NT2/D1 (cell line): ENCODE results near the gene NAP1L1.

ENCODE experiments used
- DNase-seq: peaks from one replicate; pipeline ENCODE4 v3.0.0-alpha.2; 2011; ENCODE audit warnings: low read depth, low spot score
- H3K27me3 ChIP-seq: 2 replicates; pipeline ENCODE4 v1.6.0; 2011; ENCODE audit warnings: mild to moderate bottlenecking; ENCODE audit not compliant: insufficient read length, insufficient read depth
- H3K36me3 ChIP-seq: 2 replicates; pipeline ENCODE4 v1.6.1; 2011; ENCODE audit warnings: mild to moderate bottlenecking, low read length, mixed read lengths; ENCODE audit not compliant: insufficient read depth, insufficient read length
- H3K4me1 ChIP-seq: 2 replicates; pipeline ENCODE4 v1.5.1; 2011; ENCODE audit not compliant: insufficient read depth, insufficient read length
- H3K4me3 ChIP-seq: 2 replicates; pipeline ENCODE4 v1.5.1; 2011; ENCODE audit warnings: low read depth; ENCODE audit not compliant: insufficient read length
- H3K9ac ChIP-seq: 2 replicates; pipeline ENCODE4 v1.6.0; 2011; ENCODE audit warnings: low read depth; ENCODE audit not compliant: insufficient read length
- H3K9me3 ChIP-seq: 2 replicates; pipeline ENCODE4 v1.5.1; 2011; ENCODE audit warnings: mild to moderate bottlenecking, low read length; ENCODE audit not compliant: insufficient read depth
- SUZ12 ChIP-seq: IDR thresholded peaks from 2 replicates; pipeline ENCODE4 v1.6.1; 2011; ENCODE audit not compliant: insufficient read length, insufficient read depth; ENCODE audit errors: extremely low read depth
- YY1 ChIP-seq: IDR thresholded peaks from 2 replicates; pipeline ENCODE4 v1.6.1; 2011; ENCODE audit not compliant: insufficient read length, insufficient read depth
- ZNF274 ChIP-seq: IDR thresholded peaks from 2 replicates; pipeline ENCODE4 v1.6.1; 2011; ENCODE audit warnings: mild to moderate bottlenecking, low read depth, low read length

The NAP1L1 gene

DNA sequence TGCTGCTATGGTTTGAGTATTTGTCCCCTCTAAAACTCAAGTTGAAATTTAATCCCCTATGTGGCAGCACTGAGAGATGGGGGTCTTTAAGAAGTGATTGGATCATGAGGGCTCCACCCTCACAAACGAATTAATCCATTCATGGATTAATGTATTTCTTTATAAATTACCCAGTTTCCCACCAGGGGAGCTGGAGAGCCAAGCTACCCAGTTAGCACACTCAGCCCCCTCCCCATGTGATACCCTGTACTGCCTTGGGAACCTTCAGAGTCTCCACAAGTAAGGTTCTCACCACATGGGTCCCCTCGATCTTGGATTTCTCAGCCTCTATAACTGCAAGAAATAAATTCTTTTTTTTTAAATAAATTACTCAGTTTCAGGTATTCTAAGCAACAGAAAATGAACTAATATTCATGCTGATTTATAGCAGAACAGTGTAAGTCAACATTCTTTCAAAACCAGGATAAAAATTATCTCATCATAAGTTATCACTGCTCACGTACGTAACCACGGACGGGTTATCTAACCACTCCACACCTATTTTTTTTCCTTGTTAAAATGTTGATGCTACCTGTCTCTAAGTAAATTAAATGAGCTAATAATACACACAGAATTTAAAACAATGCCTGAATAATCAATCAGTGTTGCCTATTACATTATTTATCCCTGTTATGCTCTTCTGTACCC, 3.6 kb downstream of the NAP1L1 start:
- Histone ChIP-seq H3K4me1 (peaks cover 3% of the 10 kb centered on the region), H3K36me3 (peaks cover 74% of the 10 kb centered on the region), H3K27me3 (no peaks in the 10 kb centered on the region), H3K9me3 (no peaks in the 10 kb centered on the region), H3K4me3 (peak overlapping the region; percentile 16), H3K9ac (peak overlapping the region; percentile 24)
- DNase-seq = no peak
- TF ChIP-seq YY1 (no peak), ZNF274 (no peak), SUZ12 (no peak)

DNA sequence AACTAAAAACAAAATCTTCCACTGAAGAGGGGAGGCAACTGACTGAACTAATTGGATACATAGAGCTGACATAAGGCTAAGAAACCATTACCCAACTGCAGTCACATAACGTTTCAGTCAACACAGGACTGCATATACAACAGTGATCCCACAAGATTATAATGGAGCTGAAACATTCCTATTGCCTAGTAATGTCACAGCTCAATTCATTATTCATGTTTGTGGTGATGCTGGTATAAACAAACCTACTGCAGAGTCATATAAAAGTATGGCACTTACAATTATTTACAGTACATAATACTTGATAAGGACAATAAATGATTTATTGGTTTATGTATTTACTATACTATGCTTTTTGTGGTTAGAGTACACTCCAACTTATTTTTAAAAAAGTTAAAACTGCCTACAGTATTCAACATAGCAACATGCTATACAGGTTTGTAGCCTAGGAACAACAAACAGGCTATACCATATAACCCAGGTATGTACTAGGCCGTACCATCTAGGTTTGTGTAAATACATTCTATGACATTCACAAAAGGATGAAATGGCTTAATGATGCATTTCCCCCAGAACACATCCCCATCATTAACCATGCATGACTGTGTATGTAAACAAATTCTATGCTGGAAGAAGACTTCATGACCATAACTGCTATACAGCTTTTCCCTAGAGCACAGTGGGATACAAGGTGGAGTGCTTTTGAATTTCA, 4.3 kb downstream of the NAP1L1 start:
- Histone ChIP-seq H3K4me1 (peaks cover 3% of the 10 kb centered on the region), H3K36me3 (peaks cover 80% of the 10 kb centered on the region), H3K9me3 (no peaks in the 10 kb centered on the region), H3K27me3 (no peaks in the 10 kb centered on the region), H3K4me3 (peak overlapping the region; percentile 16), H3K9ac (peak overlapping the region; percentile 24)
- no peak for DNase-seq
- TF ChIP-seq YY1 (no peak), ZNF274 (no peak), SUZ12 (no peak)

DNA sequence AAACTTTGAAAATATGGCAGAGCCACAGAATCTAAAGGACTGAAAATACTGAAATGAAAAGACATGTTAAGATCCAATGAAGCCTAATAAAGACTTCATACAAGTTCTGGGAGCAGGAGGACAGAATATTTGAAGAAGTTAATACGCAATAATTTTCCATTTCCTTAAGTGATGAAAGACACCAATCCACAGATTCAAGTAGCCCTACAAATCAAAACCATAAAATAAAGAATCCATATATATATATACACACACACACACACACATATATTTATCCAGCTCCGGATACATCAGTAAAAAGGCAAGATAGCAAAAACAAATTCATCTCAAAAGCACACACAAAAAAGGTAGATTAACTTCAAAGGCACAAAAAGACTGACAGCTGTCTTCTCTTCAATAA, 5.7 kb downstream of the NAP1L1 start:
- H3K9me3 ChIP-seq = no peaks in the 10 kb centered on the region
- no peak overlapping the region for H3K4me3 ChIP-seq
- no peaks in the 10 kb centered on the region for H3K27me3 ChIP-seq
- peaks cover 3% of the 10 kb centered on the region for H3K4me1 ChIP-seq
- TF ChIP-seq SUZ12 (no peak), YY1 (no peak)
- DNase-seq = no peak
- H3K36me3 ChIP-seq = peaks cover 89% of the 10 kb centered on the region
- no peak overlapping the region for H3K9ac ChIP-seq

DNA sequence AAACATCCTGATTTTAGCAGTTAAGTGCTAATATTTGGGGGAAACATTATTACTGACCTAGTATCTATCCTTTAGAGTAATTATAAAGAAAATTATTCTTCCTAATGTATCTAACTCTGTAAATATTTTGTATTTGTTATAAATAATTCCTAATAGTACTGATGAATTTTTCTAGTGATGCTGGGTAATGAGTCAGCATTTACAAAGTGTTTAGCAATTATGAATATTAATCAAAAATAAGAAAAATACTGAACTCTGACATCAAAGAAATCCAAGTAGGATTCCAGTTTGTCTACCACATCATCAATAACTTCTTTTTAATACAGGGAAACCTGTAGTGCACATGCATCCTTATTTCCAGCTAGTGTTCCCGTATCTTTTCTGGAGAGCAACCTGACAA, 9.0 kb downstream of the NAP1L1 start:
- Histone ChIP-seq H3K27me3 (no peaks in the 10 kb centered on the region), H3K4me1 (peaks cover 1% of the 10 kb centered on the region), H3K36me3 (peaks cover 90% of the 10 kb centered on the region), H3K9ac (no peak overlapping the region), H3K4me3 (no peak overlapping the region), H3K9me3 (no peaks in the 10 kb centered on the region)
- TF ChIP-seq SUZ12 (no peak), ZNF274 (no peak), YY1 (no peak)
- no peak for DNase-seq

DNA sequence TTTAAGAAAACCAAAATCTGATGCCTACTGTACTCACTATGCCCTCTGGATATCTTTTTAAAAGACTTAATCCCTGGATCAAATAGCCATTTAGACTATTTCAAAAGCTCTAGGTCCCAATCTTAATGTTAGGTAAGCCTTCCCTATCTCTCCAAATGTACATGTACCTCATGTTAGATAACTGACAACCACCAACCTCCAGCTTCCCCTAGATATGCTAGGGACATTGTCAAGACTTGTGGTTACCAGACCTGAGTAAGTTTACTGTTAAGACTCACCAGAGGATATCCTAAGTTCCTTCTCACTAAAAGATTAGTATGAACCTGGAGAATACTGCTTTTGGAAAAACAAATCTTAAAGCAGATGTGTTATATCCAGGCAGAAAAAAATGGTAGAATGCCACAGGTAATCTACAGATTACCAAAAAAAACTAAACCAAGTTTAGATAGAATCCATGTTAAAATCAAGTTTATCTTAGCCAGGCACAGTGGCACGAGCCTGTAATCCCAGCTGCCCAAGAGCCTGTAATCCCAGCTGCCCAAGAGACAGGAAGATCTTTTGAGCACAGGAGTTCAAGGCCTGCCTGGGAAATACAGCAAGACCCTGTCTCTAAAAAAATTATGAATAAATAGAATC, 9.7 kb downstream of the NAP1L1 start:
- H3K4me1 ChIP-seq = no peaks in the 10 kb centered on the region
- DNase-seq = no peak

DNA sequence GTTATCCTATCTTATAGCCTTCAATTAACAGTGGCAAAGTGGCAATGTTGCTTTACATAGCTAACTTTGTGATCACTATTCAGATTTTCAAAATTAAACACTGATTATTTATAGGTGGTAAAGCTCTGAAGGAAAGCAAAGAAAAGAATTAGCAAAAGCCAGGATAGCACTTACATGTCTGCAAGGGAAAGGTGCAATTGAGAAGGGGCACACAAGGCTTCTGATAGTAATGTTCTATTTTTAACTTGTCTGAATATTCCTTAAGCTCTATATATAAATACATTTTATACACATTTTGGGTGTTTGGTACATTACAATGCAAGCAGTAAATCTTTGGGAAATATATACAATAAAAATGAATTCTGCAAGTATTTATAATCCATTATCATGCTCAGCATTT, 10.9 kb downstream of the NAP1L1 start:
- no peaks in the 10 kb centered on the region for H3K9me3 ChIP-seq
- no peaks in the 10 kb centered on the region for H3K4me1 ChIP-seq
- no peak for TF ChIP-seq SUZ12
- H3K27me3 ChIP-seq = no peaks in the 10 kb centered on the region
- no peak overlapping the region for H3K9ac ChIP-seq
- no peak overlapping the region for H3K4me3 ChIP-seq
- no peak for DNase-seq
- H3K36me3 ChIP-seq = peaks cover 90% of the 10 kb centered on the region

More for the DNA sequence above, 9.7 kb downstream of the NAP1L1 start:
- Histone ChIP-seq H3K4me3 (no peak overlapping the region), H3K9me3 (no peaks in the 10 kb centered on the region), H3K36me3 (peaks cover 90% of the 10 kb centered on the region), H3K9ac (no peak overlapping the region), H3K27me3 (no peaks in the 10 kb centered on the region)
- TF ChIP-seq SUZ12 (no peak), YY1 (no peak), ZNF274 (no peak)

DNA sequence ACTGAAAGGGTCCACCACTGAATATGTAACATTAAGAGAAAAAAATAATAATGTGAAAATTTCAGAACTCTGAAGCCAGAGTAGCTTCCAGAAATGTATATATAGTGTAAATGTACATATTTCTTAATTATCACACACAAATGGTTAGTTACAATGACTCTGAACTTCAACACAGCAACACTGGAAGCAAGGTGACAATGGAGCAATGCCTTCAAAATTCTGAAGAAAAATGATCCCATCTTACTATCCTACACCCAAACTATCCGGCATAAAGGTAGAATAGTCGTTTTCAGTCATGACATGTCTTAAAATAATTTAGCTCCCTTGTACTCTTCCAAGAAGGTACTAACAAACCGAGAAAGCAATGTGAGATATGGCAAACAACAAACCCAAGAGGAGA, 11.9 kb downstream of the NAP1L1 start:
- H3K4me1 ChIP-seq = no peaks in the 10 kb centered on the region
- no peak for DNase-seq
- TF ChIP-seq ZNF274 (no peak), YY1 (no peak), SUZ12 (no peak)
- H3K4me3 ChIP-seq = no peak overlapping the region
- no peaks in the 10 kb centered on the region for H3K27me3 ChIP-seq
- H3K36me3 ChIP-seq = peaks cover 92% of the 10 kb centered on the region
- H3K9me3 ChIP-seq = no peaks in the 10 kb centered on the region
- no peak overlapping the region for H3K9ac ChIP-seq
